AML-193 (cell line): ENCODE data around the gene SPTB.

Source experiments
- DNase-seq, 2 experiments: peaks; one replicate each; lab custom pipeline; 2025; lab: John Stamatoyannopoulos, UW

Gene SPTB

DNA sequence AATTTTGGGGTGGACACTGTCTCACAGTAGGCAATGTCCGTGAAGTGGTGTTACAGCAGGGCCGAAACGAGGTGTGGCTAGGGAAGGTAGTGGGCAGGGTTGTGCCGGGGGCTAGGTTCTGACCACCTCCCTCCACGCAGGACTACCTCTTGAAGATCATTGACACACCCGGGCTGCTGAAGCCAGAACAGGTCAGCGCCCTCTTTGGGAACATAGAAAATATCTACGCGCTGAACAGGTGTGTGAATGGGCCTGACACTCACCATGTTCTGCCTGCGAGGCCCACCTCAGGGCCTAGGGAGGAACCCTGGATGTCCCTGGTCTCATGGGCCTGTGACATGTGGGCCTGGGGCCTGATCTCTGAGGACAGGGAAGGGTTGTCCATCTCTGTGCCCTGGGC is 150.9 kb downstream of the SPTB start:
- no peak for DNase-seq

DNA sequence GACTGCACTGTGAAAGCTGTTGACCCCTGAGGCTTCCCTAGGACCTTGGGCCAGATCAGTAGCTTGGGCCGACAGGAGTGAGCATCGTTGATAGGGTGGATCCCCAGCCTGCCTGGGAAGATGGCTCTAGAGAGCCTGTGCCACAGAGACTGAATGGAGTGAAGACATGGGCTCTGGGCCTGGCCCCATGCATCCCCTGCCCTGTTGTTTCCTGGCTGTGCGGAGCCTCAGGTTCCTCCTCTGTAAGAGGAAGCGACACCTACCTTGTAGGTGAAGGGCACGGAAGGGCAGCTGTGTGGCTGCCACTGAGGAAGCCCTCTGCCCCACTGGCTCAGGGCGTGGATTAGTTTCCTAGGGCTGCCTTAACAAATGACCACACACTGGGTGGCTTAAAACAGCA is 151.6 kb downstream of the SPTB start:
- no peak for DNase-seq

- no peak for DNase-seq
These were observed 152.1 kb downstream of the SPTB start for GRCh38 chr14:64727551-64728071.

DNA sequence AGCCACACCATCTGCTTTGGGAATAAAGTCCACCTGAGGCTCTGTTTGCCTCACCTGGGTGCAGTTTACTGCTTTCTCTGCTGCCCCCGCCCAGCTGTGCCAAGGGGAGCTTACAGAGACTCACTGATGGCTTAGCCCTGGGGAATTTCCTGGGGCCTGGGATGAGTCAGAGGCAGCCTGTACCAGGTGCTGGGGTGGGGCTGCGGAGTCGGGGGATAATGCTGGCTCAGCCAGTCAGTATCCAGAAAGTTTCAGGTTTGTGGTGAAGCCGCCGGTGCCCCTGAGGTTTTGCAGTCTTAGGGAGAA is 153.2 kb downstream of the SPTB start:
- DNase-seq: no peak

DNA sequence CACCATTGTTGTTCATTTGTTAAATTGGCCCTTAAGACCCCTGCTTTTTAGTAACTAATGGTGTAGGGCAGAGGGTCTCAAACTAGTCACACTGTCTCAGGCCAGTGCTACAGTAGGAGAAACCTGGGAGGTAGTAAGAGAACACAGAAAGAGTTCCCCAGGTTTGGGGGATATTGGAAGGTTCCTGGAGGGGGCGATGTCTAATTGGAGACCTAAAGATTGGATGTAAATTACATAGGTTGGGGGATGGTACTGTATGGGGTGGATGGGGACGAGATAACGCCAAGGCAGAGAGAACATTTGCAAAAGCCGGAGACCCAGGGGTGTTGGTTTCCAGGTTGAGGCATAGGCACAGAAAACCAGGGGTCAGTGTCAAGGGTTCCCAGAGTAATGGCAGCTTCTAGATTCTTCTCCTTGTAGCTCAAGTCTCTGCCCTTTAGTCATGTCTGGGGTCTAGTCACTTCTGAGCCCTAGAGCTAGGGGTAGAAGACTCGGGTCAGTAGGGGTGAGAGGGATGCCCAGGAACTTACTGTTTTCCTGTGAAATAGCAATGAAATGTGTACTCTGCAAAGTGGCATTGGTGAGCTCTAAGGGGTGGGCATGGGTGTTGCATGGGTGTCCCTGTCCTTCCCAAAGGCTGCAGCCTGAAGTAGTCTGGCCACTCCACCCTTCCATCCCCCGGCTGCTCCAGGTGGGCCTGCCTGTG is 153.7 kb downstream of the SPTB start:
- DNase-seq: no peak

DNA sequence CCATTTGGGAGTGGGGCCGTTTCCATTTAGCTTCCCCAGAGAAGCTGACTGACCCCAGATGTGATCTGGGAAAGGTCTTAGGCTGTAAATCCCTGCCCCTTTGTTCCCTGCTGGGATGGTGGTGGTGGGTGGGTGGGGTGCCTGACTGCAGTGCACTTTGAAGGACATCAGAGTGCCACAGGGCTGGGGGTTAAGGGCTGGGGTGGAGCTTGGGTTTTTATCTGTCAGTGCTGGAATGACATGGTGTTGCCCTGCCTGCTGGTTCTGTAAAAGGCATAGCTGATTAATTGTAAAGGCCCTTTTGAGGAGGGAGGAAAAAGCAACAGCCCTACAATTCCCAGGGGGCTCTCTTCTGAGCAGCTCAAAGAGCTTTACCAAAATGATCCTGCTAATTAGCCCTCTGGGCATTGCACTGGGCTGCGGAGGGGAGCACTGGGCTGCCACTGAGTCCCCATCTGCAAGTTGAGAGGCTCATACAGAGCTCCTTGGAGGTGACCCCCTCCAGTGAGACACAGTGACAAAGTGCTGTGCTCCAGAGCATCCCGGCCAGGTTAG is 154.4 kb downstream of the SPTB start:
- DNase-seq: no peak

GRCh38 chr14:64724578-64724930 is 155.2 kb downstream of the SPTB start:
- DNase-seq: no peak

DNA sequence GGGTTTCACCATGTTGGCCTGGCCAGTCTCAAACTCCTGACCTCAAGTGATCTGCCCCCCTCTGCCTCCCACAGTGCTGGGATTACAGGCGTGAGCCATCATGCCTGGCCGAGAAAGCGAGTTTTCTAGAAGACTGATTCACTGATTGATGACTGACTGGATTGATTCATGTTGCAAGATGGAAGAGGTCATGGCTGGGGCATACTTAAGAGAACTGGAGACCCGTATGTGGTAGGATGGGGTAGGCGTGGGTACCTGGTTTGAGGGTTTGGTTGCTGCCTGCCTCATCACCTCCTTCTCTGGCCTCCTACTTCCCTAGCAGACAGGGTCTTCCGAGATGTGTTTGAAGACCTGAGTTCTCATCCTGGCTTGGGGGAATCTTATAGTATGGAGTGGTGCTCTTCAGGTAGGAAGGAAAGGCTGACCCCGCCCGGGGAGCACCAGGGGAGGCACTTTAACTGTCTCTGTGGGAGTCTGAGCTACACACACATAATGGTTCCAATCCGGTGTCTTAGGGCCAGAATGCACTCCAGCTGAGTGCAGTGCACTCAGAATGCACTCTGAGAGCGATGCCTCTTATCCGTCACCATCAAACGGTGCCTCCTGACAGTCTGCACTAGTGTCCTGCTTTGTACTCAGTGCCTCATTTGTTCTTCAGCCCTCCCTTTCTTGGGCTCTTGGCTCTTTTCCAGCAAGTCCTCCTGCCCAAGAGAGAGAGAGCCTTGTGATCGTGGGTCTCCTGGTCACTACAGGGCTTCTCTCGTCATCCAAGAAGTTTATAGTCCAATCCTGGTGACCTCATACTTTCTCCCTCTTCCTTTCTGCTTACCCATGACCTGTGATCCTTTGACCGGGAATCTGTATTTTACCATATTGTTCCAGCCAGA is 155.8 kb downstream of the SPTB start:
- no peak for DNase-seq

DNA sequence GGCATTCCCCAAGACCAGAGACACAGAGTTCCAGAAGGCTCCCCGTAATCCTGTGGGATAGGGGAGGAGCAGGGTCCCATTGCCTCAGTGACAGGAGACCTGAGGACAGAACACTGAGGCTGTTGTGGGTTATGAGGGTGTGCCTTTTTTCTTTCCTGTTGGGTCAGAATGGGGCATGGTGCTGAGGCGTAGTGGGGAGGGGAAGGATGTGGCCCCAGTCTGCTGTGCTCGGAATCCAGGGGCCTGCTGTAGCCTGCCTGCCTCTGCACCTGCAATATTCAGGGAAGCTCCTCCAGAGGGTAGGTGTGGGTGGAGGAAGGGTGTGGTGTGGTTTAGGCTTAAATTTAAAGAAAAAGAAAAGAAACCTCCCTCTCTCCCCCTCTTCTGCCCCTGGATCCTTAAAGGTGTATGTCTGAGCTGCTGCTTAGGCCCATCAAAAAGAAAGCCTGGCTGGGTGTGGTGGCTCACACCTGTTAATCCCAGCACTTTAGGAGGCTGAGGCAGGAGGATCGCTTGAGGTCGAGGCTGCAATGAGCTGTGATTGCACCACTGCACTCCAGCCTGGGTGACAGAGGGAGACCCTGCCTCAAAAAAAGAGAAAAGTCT is 156.8 kb downstream of the SPTB start:
- no peak for DNase-seq

GRCh38 chr14:64721899-64722298 is 157.8 kb downstream of the SPTB start:
- no peak for DNase-seq

GRCh38 chr14:64721391-64721791 is 158.3 kb downstream of the SPTB start:
- no peak for DNase-seq

GRCh38 chr14:64720131-64720576 is 159.6 kb downstream of the SPTB start:
- DNase-seq: no peak

GRCh38 chr14:64719601-64720000 is 160.1 kb downstream of the SPTB start:
- DNase-seq: no peak

GRCh38 chr14:64718762-64719161 is 160.9 kb downstream of the SPTB start:
- DNase-seq: no peak

DNA sequence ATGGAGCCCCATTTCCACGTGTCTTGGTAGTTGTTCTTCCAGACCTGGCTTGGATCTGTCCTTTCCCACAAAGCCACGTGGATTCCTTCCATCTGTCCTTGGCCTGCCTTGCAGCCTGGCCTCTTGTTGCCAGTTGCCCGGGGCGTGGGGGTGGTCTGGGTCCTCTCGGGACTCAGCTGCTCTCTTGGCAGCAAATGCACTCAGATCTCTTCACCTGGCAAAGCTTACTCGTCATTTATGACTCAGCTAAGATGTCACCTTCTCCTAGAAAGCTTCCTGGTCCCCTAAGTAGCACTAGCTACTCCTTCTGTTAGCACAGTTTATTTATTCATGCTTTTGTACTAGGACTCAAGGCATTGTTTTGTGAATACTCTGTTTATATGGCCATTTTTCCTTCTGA is 161.8 kb downstream of the SPTB start:
- DNase-seq: no peak

DNA sequence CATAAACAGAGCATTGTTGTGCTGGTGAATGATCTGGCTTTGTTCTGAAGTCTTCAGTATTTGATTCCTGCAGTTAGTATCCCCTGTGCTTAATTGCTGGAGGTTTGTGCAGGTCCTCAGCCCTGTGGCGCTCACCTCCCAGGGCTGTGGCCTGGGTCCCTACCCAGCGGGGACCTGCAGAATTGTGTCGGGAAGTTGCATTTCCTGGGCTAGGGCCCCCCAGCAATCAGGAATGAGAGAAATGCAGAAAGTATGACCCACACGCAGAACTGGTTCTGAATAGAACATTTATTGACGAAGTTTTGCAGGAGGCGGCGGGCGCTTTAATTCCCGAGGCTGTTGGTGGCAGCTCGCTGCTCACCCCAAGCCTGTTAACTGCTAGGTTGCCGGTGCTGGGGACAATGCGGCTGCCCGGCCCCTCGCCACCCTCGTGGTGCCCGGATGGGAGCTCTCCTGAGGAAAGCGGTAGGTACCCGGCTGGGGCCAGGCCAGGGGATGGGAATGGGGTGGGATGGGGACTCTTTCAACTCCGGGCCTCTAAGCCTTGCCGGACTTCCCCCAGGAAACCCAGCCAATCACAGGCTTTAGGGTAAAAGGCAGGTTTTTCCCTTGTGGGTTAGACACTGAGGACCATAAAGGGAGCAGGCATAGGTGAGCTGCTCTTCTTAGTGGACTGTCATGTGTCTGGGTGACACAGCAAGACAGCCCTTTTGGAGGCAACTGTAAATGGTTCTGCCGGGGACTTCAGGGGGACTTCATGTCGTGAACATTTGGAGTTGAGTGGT is 163.9 kb downstream of the SPTB start:
- no peak for DNase-seq

- DNase-seq: no peak
These were observed 164.5 kb downstream of the SPTB start for GRCh38 chr14:64715146-64715627.

- no peak for DNase-seq
These were observed 165.2 kb downstream of the SPTB start for GRCh38 chr14:64714432-64715025.

DNA sequence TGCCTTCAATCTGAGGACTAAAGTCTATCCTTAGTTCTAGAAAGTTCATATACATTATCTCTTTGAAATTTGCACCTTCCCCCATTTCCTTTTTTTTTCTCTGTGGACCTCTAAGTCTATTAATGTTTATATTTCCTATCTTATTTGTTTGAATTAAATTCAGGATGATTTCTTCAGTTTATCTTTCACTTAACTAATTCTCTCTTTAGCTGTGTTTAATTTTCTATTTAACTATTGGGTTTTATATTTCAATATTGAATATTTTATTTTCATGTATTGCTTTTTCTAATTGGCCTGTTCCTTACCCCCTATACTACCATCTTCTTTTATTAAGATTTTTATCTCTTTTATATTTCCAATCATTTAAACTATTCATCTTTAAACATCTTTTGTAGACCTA is 166.0 kb downstream of the SPTB start:
- no peak for DNase-seq

DNA sequence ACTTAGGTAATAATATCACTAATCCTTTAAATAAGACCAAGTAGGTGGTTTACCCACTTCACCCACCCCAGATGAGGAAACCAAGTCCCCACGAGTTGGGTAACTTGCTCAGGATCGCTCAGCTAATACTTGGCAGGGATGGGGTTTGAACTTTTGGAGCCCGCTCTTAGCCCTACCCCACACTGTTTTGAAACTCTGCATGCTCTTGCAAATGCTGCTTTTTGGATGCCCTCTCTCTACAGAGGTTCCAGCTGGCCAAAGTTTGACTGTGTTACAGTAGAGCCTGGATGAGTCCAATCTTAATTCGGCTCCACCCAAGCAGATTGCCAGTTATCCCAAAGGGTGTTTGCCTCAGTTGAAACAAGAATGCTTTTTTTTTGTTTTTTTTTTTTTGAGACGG is 168.7 kb downstream of the SPTB start:
- DNase-seq: no peak

GRCh38 chr14:64709126-64709525 is 170.6 kb downstream of the SPTB start:
- no peak for DNase-seq
